ENCODE data around the gene ACTN3. TPM values are rescaled to one million over a fixed set of nuclear protein-coding genes. Genes with fewer than 3 reads are reported as not detected.
A peak's percentile ranks its signal among the peaks of the same experiment; 100 is the strongest.

ACTN3 gene
- polyA plus RNA-seq, 1 donor: 0.22 TPM

DNA sequence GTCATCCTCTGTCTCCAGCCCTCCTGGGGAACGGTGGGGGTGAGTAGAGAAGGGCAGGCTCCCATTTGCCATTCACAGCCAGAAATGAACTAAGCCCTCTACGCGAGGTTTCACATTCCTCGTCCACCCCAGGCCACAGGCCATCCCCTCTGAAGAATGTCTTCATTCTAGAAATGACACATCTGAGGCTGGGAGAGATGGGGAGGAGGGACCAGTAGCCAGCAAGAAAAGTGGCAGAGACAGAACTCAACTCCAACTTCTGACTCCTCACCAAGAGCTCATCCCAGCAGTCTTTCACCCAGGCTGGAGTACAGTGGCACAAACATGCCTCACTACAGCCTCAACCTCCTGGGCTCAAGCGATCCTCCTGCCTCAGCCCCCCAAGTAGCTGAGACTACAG, 18.3 kb downstream of the ACTN3 start:
- Histone ChIP-seq H3K27me3 (ENCODE audit: control insufficient read depth, insufficient read depth, low read length) (peaks cover 16% of the 10 kb centered on the region), H3K4me1 (ENCODE audit: control insufficient read depth, insufficient read depth, low read length) (no peaks in the 10 kb centered on the region), H3K9me3 (ENCODE audit: control insufficient read depth, low read depth, low read length) (peaks cover 2% of the 10 kb centered on the region), H3K36me3 (ENCODE audit: control insufficient read depth, insufficient read depth, low read length) (no peaks in the 10 kb centered on the region), H3K27ac (ENCODE audit: low read length) (no peak overlapping the region), H3K4me3 (ENCODE audit: low read length) (no peak overlapping the region)
- no CpG with 5 or more reads among the region's 5 CpGs for WGBS (ENCODE audit: insufficient coverage, low lambda C conversion rate)
- DNase-seq: no peak

DNA sequence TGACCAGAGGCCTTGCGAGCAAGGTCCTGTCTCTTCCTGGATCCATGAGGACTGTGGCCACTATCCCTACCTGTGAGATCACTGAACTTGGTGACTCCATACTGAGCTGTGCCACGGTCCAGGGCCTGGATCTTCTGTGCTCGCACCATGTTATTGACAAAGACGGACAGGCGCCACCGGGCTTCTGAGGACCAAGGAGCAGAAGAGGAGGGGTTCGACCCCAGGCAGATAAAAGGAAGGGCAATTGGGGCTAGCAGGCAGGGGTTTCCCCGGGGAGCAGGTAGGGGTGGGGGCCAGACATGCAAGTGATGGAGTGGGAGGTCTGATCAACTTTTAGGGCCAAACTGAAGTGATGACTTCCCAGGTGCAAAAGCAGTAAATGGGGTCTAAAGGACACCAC, 19.5 kb downstream of the ACTN3 start:
- no CpG with 5 or more reads among the region's 8 CpGs for WGBS (ENCODE audit: insufficient coverage, low lambda C conversion rate)
- Histone ChIP-seq H3K4me1 (ENCODE audit: control insufficient read depth, insufficient read depth, low read length) (no peaks in the 10 kb centered on the region), H3K27me3 (ENCODE audit: control insufficient read depth, insufficient read depth, low read length) (peaks cover 18% of the 10 kb centered on the region), H3K4me3 (ENCODE audit: low read length) (no peak overlapping the region), H3K9me3 (ENCODE audit: control insufficient read depth, low read depth, low read length) (peaks cover 2% of the 10 kb centered on the region), H3K27ac (ENCODE audit: low read length) (no peak overlapping the region), H3K36me3 (ENCODE audit: control insufficient read depth, insufficient read depth, low read length) (no peaks in the 10 kb centered on the region)
- no peak for DNase-seq

DNA sequence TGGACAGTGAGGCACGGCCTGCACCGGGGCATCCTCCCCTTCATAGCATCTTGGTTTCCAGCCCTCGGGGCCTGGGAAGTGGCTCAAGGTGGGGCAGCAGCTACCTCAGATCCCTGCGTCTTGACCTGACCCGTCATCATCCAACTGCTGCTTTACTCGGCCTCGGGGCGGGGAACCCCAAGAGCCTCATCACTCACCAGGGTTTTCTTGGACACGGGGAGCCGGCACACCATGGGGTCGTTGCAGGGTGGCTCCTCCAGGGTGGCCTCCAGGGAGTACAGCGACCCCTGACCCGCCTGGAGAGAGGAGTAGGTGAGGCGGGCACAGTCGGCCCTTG, 21.1 kb downstream of the ACTN3 start:
- Histone ChIP-seq H3K9me3 (ENCODE audit: control insufficient read depth, low read depth, low read length) (peaks cover 2% of the 10 kb centered on the region), H3K27me3 (ENCODE audit: control insufficient read depth, insufficient read depth, low read length) (peaks cover 18% of the 10 kb centered on the region), H3K4me1 (ENCODE audit: control insufficient read depth, insufficient read depth, low read length) (no peaks in the 10 kb centered on the region), H3K4me3 (ENCODE audit: low read length) (peak overlapping the region; percentile 23), H3K27ac (ENCODE audit: low read length) (no peak overlapping the region), H3K36me3 (ENCODE audit: control insufficient read depth, insufficient read depth, low read length) (no peaks in the 10 kb centered on the region)
- WGBS (ENCODE audit: insufficient coverage, low lambda C conversion rate): no CpG with 5 or more reads among the region's 15 CpGs
- no peak for DNase-seq

DNA sequence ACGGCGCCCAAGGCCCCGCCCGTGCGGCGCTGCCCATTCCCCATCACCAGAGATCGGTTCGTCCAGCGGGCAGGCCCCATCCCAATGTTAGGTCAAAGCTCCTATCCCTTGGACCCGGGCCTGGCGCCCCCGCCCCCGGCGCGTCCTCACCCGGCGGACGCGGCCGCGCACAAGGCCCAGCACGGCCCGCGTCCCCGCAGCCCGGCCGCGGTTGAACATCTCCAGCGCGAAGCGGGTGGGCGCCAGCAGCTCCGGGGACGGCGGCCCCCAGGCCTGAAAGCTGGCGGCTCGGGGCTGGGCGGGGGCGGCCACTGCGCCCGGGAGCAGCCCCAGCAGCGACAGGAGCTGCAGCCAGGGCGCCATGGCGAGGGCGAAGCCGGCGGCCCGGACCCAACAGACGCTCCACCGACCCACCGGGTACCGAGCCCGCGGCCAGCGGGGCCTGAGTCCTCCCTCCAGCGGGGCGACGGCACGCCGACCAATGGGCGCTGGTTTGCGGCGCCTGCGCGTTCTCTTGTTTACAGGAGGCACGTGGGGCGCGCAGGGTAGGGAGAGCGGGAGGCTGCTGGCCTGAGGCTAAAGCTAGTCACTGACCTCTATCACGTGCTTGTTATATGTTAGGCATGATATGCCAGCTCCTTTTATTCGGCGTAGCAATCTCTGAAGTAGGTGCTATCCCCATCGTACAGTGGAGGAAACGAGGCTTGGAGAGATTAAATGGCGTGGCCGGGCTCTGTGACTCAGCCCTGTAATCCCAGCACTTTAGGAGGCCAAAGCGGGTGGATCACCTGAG, 21.6 kb downstream of the ACTN3 start, which contains the start of gene CTSF:
Gene CTSF, minus strand, starts transcription at position 483 of the 793 bp plus-strand sequence. Its CDS starts 120 bp downstream, at position 363.
- Histone ChIP-seq H3K9me3 (ENCODE audit: control insufficient read depth, low read depth, low read length) (peaks cover 2% of the 10 kb centered on the region), H3K27ac (ENCODE audit: low read length) (no peak within 1 kb of the TSS), H3K36me3 (ENCODE audit: control insufficient read depth, insufficient read depth, low read length) (no peaks in the 10 kb centered on the region), H3K4me3 (ENCODE audit: low read length) (peak within 1 kb of the TSS; percentile 23), H3K4me1 (ENCODE audit: control insufficient read depth, insufficient read depth, low read length) (no peaks in the 10 kb centered on the region), H3K27me3 (ENCODE audit: control insufficient read depth, insufficient read depth, low read length) (peaks cover 18% of the 10 kb centered on the region)
- DNase-seq: peak; percentile 56 to 72
- no CpG with 5 or more reads among the region's 77 CpGs for WGBS (ENCODE audit: insufficient coverage, low lambda C conversion rate)

DNA sequence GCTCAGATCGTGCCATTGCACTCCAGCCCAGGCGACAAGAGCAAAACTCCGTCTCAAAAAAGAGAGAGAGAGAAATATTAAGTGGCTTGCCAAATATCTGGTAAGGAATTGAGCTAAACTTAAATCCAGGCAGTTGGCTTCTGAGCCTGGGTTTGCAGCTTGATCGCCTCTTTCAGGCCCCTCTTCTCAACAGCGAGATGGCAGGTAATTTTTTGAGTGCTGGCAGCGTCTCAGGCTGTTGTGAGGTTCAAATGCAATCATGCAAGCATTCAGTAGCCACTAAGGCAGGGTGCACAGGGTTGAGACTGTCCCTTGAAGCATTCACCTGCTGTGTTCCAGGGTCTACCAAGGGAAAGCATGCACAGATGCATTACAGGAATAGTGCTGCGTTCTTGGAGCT, 22.4 kb downstream of the ACTN3 start:
- Histone ChIP-seq H3K4me3 (ENCODE audit: low read length) (no peak overlapping the region), H3K36me3 (ENCODE audit: control insufficient read depth, insufficient read depth, low read length) (no peaks in the 10 kb centered on the region), H3K9me3 (ENCODE audit: control insufficient read depth, low read depth, low read length) (peaks cover 2% of the 10 kb centered on the region), H3K4me1 (ENCODE audit: control insufficient read depth, insufficient read depth, low read length) (no peaks in the 10 kb centered on the region), H3K27ac (ENCODE audit: low read length) (no peak overlapping the region), H3K27me3 (ENCODE audit: control insufficient read depth, insufficient read depth, low read length) (peaks cover 18% of the 10 kb centered on the region)
- no CpG with 5 or more reads among the region's 7 CpGs for WGBS (ENCODE audit: insufficient coverage, low lambda C conversion rate)
- no peak for DNase-seq

DNA sequence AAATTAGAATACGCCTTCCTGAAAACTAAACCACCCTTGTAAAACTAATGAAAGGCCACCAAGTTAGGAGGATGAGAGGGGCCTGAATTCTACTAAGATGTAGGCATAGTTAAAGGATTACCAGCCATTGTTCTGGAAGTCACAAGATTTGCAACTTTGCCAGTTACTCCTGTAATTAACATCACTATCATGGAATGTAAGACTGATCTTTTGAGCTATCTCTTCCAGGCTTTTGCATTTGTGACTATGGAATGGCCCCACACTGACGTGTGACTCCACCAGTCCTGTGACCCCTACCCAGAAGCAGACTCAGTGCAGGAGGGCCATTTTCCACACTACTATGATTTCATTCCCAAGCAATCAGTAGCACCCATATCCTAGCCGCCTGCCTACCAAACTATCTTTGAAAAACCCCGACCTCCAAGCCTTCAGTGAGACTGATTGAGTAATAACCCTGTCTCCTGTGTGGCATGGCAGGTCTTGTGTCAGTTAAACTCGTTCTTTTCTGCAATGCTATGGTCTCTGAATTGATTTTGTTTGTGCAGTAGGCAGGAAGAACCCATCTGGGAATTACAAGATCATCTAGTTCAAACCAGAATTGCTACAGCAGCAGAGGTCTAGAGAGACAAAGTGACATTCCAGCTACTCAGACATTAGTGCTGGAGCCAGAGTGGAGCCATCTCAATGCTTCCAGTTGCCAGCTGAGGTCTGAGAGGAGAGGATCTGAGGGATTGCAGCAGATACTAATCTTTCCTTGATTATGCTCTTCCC, 23.6 kb downstream of the ACTN3 start:
- WGBS (ENCODE audit: insufficient coverage, low lambda C conversion rate): no CpG with 5 or more reads among the region's 5 CpGs
- no peak for DNase-seq

DNA sequence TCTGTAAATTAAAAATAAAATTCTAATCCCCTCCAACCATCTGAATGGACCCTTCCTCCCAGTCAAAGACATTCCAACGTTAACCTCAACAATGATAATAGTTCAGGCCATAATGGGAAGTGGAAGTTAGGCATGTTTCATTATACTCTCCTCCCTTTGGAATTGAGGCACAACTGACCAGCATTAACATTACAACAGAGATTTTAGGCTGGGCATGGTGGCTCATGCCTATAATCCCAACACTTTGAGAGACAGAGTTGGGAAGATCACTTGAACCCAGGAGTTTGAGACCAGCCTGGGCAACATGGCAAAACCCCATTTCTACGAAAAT, 24.1 kb downstream of the ACTN3 start:
- WGBS (ENCODE audit: insufficient coverage, low lambda C conversion rate): no CpG with 5 or more reads among the region's 2 CpGs
- no peak overlapping the region for H3K27ac ChIP-seq (ENCODE audit: low read length)
- H3K4me3 ChIP-seq (ENCODE audit: low read length): no peak overlapping the region
- no peaks in the 10 kb centered on the region for H3K36me3 ChIP-seq (ENCODE audit: control insufficient read depth, insufficient read depth, low read length)
- H3K27me3 ChIP-seq (ENCODE audit: control insufficient read depth, insufficient read depth, low read length): peaks cover 18% of the 10 kb centered on the region
- no peak for DNase-seq
- H3K9me3 ChIP-seq (ENCODE audit: control insufficient read depth, low read depth, low read length): peaks cover 2% of the 10 kb centered on the region
- no peaks in the 10 kb centered on the region for H3K4me1 ChIP-seq (ENCODE audit: control insufficient read depth, insufficient read depth, low read length)

More for the DNA sequence above, 23.6 kb downstream of the ACTN3 start:
- Histone ChIP-seq H3K4me3 (ENCODE audit: low read length) (no peak overlapping the region), H3K27ac (ENCODE audit: low read length) (no peak overlapping the region), H3K4me1 (ENCODE audit: control insufficient read depth, insufficient read depth, low read length) (no peaks in the 10 kb centered on the region), H3K36me3 (ENCODE audit: control insufficient read depth, insufficient read depth, low read length) (no peaks in the 10 kb centered on the region), H3K27me3 (ENCODE audit: control insufficient read depth, insufficient read depth, low read length) (peaks cover 18% of the 10 kb centered on the region), H3K9me3 (ENCODE audit: control insufficient read depth, low read depth, low read length) (peaks cover 2% of the 10 kb centered on the region)

DNA sequence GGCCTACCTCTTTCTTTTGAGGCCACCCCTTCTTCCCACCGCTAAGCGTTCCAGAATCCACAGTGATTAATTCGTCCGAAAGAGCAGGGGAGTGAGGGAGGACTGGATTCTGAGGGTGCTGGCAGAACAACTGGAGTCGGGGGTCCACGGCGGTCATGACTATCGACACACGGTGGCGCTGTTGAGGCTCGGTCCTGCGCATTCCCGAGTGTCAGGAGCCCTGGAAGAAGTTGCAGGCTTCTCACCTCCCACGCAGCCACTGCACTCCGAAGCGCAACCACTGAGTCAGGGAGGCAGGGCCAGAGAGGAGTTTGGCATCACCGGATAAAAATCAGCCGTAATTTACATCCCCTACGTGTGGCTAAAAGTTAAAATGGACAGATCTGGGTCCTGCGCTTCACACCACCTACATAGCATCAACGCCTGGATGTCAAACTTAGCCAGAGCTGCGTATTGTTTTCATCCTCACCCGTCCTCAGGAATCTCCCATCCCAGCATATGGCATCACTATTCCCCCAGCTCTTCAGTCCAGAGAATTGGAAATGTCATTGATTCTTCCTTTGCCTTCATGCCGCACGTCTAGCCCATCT, 32.4 kb downstream of the ACTN3 start:
- Histone ChIP-seq H3K4me3 (ENCODE audit: low read length) (no peak overlapping the region), H3K4me1 (ENCODE audit: control insufficient read depth, insufficient read depth, low read length) (no peaks in the 10 kb centered on the region), H3K27ac (ENCODE audit: low read length) (no peak overlapping the region), H3K9me3 (ENCODE audit: control insufficient read depth, low read depth, low read length) (no peaks in the 10 kb centered on the region), H3K36me3 (ENCODE audit: control insufficient read depth, insufficient read depth, low read length) (no peaks in the 10 kb centered on the region), H3K27me3 (ENCODE audit: control insufficient read depth, insufficient read depth, low read length) (no peaks in the 10 kb centered on the region)
- WGBS (ENCODE audit: insufficient coverage, low lambda C conversion rate): 100% methylated on average over 1 of the region's 25 CpGs
- peak; percentile 43 to 46 for DNase-seq

DNA sequence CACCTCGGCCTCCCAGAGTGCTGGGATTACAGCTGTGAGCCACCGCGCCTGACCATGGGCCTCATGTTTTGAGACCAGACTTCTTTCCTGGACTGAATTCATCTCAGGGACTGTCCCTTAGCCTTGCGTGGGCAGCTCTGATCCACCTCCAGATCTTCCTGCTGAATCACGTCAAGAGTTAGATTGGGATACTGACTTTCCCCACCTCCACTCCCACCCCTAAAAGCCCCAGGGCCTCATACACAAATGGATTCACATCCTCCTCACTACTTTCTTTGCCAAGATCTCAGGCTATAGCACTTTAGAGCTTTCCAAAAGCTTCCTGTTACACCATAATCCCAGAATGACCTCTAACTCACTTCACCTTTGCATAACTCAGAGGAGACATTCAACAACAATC, 34.1 kb downstream of the ACTN3 start:
- H3K36me3 ChIP-seq (ENCODE audit: control insufficient read depth, insufficient read depth, low read length): no peaks in the 10 kb centered on the region
- H3K4me3 ChIP-seq (ENCODE audit: low read length): no peak overlapping the region
- no CpG with 5 or more reads among the region's 5 CpGs for WGBS (ENCODE audit: insufficient coverage, low lambda C conversion rate)
- H3K9me3 ChIP-seq (ENCODE audit: control insufficient read depth, low read depth, low read length): no peaks in the 10 kb centered on the region
- no peaks in the 10 kb centered on the region for H3K27me3 ChIP-seq (ENCODE audit: control insufficient read depth, insufficient read depth, low read length)
- DNase-seq: no peak
- H3K27ac ChIP-seq (ENCODE audit: low read length): no peak overlapping the region
- no peaks in the 10 kb centered on the region for H3K4me1 ChIP-seq (ENCODE audit: control insufficient read depth, insufficient read depth, low read length)

DNA sequence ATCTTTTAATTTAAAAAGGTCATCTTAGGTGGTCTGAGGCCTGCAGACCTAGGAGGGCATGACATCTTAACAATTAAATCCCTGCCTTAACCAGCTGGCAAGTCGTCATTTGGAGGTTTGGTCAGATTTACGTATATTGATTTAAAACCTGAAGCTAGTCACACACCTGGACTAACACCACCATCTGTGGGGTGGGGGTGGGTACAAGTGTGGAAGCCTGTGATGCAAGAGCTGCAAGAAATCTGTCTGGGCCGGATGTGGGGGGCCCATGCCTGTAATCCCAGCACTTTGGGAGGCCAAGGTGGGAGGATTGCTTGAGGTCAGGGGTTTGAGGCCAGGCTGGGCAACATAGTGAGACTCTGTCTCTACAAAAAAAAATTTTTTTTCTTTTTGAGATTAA, 34.6 kb downstream of the ACTN3 start:
- H3K36me3 ChIP-seq (ENCODE audit: control insufficient read depth, insufficient read depth, low read length): no peaks in the 10 kb centered on the region
- DNase-seq: no peak
- WGBS (ENCODE audit: insufficient coverage, low lambda C conversion rate): no CpG with 5 or more reads among the region's 3 CpGs
- no peaks in the 10 kb centered on the region for H3K4me1 ChIP-seq (ENCODE audit: control insufficient read depth, insufficient read depth, low read length)
- no peak overlapping the region for H3K4me3 ChIP-seq (ENCODE audit: low read length)
- H3K9me3 ChIP-seq (ENCODE audit: control insufficient read depth, low read depth, low read length): no peaks in the 10 kb centered on the region
- H3K27me3 ChIP-seq (ENCODE audit: control insufficient read depth, insufficient read depth, low read length): no peaks in the 10 kb centered on the region
- H3K27ac ChIP-seq (ENCODE audit: low read length): no peak overlapping the region

Measured in large intestine (tissue), 3 donors.